Right lobe of liver (tissue), 4 donors: ENCODE measurements around the gene CUEDC1.

Experiments used
- CTCF ChIP-seq, 4 donors: fragments of 200-600 bp in 3 of 4; fragments of 450-650 bp in 1 of 4; IDR thresholded peaks; one replicate each; pipeline versions ENCODE4 v1.5.1 to v1.8.0; 2016 to 2022; ENCODE audit warnings: antibody characterized with exemption in 4 of 4, mild to moderate bottlenecking in 2 of 4
- POLR2A ChIP-seq: fragments of 450-650 bp; IDR thresholded peaks from one replicate; pipeline ENCODE4 v1.6.1; 2017; ENCODE audit warnings: antibody characterized with exemption, mild to moderate bottlenecking
- donor health status: DM: no; HTN: no; CAD: no.
- donor health status: DM: no; HTN: no; CAD: no.
- donor health status: DM: no; HTN: yes; CAD: no.

DNA sequence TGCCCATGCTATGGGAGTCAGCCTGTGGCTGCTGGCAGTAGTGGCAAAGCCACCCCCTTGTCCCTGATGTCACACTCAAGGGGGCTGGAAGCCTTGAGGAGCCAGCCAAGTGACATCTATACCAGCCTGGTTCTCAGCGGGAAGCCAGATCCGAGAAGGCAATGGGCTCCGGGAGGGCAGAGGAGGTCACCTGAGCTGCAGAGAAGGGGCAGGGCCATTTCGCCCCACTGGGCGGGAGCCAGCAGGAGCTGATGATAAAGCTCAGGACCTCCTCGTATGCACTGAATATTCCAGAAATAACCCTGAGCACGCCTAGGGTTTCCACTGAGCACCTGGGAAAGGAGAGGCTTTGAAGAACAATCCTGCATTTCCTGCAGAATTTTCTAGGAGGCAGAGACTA is 124.3 kb downstream of the CUEDC1 start:
- TF ChIP-seq CTCF (IDR thresholded peaks at IDR 0.05) = no peak
- no peak for TF ChIP-seq POLR2A
